Measurements from ENCODE around the gene RITA1.

RITA1 gene

DNA sequence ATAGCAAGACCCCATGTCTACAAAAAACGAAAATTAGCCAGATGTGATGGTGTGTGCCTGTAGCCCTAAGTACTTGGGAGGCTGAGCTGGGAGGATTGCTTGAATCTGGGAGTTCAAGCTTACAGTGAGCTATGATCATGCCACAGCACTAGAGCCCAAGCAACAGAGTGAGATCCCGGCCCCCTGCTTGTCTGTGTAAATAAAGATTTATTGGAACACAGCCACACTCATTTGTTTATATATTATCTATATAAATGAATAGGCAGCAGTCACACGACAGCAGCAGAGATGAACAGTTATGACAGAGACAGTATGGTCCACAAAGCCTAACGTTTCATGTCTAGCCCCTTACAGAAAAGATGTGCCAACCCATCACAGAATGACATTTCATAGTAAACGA is 15.1 kb upstream of the RITA1 start:
- no peaks in the 10 kb centered on the region for H3K9me3 ChIP-seq (replicated peaks; ENCODE audit: low read length)
- no peak overlapping the region for H3K4me3 ChIP-seq (ENCODE audit: low read length)
- no peaks in the 10 kb centered on the region for H3K4me1 ChIP-seq (ENCODE audit: control insufficient read depth, insufficient read depth, low read length)
- H3K36me3 ChIP-seq (ENCODE audit: insufficient read depth, low read length), result peaks cover 77% of the 10 kb centered on the region
- no peak overlapping the region for H3K4me2 ChIP-seq (ENCODE audit: low read length)
- no peaks in the 10 kb centered on the region for H3K27me3 ChIP-seq (ENCODE audit: control insufficient read depth, insufficient read depth, low read length)
- H3K9ac ChIP-seq (ENCODE audit: low read depth, low read length), result no peak overlapping the region

DNA sequence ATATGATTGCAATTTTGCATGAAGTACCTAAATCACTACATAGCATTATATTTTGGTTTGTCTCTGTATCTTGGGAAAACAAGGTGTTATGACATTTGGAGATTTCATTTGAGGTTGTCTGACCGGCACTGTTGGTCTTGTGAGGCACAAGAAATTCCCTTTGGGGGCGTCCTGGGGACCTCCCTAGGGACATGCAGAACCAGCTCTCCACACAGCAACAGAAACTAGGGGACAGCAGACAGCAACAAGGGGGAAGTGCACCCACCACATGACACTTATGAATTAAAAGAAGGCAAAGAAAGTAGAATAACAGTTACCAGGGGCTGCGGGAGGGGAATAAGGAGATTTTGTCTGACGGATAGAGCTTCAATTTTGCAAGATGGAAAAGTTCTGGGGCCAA is 14.6 kb upstream of the RITA1 start:
- peaks cover 73% of the 10 kb centered on the region for H3K36me3 ChIP-seq (ENCODE audit: insufficient read depth, low read length)

DNA sequence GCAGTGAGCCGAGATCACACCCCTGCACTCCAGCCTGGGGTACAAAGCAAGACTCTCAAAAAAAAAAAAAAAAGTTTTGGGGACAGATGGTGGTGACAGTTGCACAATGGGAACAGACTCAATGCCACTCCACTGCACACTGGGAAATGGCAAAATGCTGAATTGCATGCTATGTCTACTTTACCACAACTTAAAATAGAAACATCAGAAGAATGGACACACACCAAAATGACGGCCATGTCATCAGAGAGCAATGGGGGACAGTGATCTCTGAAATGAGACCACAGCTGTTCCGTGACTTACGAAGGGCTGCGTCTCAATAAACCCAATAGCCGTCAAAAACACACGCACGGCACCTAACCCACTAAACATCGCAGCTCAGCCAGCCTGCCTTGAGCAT is 14.0 kb upstream of the RITA1 start:
- Histone ChIP-seq H3K4me3 (ENCODE audit: low read length) (no peak overlapping the region), H3K27me3 (ENCODE audit: control insufficient read depth, insufficient read depth, low read length) (no peaks in the 10 kb centered on the region), H3K4me2 (ENCODE audit: low read length) (no peak overlapping the region), H3K9me3 (replicated peaks; ENCODE audit: low read length) (no peaks in the 10 kb centered on the region), H3K4me1 (ENCODE audit: control insufficient read depth, insufficient read depth, low read length) (no peaks in the 10 kb centered on the region), H3K9ac (ENCODE audit: low read depth, low read length) (no peak overlapping the region), H3K36me3 (ENCODE audit: insufficient read depth, low read length) (peaks cover 73% of the 10 kb centered on the region)

More for the DNA sequence above, 14.6 kb upstream of the RITA1 start:
- no peaks in the 10 kb centered on the region for H3K9me3 ChIP-seq (replicated peaks; ENCODE audit: low read length)
- H3K4me3 ChIP-seq (ENCODE audit: low read length), result no peak overlapping the region
- no peak overlapping the region for H3K4me2 ChIP-seq (ENCODE audit: low read length)
- no peak overlapping the region for H3K9ac ChIP-seq (ENCODE audit: low read depth, low read length)
- H3K4me1 ChIP-seq (ENCODE audit: control insufficient read depth, insufficient read depth, low read length), result no peaks in the 10 kb centered on the region
- no peaks in the 10 kb centered on the region for H3K27me3 ChIP-seq (ENCODE audit: control insufficient read depth, insufficient read depth, low read length)

DNA sequence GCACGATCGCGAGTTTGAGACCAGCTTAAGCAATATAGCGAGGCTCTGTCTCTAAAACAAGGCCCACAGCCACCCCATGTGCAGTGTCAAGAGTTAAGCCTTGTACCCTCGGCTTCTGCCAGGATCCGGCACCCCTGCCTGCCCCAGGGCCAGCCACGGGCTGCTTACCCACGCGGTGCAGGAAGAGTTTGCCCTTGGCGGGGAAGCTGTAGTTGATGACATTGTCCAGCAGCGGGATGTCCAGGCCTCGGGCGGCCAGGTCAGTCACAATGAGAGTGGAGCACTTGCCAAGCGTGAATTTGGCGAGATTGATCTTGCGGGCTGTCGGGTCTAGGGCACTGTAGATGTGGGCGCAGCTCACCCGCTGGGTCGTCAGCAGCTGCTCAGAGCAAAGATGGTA is 13.3 kb upstream of the RITA1 start:
- peaks cover 74% of the 10 kb centered on the region for H3K36me3 ChIP-seq (ENCODE audit: insufficient read depth, low read length)
- no peak overlapping the region for H3K4me3 ChIP-seq (ENCODE audit: low read length)
- no peak overlapping the region for H3K4me2 ChIP-seq (ENCODE audit: low read length)
- H3K27me3 ChIP-seq (ENCODE audit: control insufficient read depth, insufficient read depth, low read length), result no peaks in the 10 kb centered on the region
- no peaks in the 10 kb centered on the region for H3K9me3 ChIP-seq (replicated peaks; ENCODE audit: low read length)
- H3K9ac ChIP-seq (ENCODE audit: low read depth, low read length), result no peak overlapping the region
- H3K4me1 ChIP-seq (ENCODE audit: control insufficient read depth, insufficient read depth, low read length), result no peaks in the 10 kb centered on the region

DNA sequence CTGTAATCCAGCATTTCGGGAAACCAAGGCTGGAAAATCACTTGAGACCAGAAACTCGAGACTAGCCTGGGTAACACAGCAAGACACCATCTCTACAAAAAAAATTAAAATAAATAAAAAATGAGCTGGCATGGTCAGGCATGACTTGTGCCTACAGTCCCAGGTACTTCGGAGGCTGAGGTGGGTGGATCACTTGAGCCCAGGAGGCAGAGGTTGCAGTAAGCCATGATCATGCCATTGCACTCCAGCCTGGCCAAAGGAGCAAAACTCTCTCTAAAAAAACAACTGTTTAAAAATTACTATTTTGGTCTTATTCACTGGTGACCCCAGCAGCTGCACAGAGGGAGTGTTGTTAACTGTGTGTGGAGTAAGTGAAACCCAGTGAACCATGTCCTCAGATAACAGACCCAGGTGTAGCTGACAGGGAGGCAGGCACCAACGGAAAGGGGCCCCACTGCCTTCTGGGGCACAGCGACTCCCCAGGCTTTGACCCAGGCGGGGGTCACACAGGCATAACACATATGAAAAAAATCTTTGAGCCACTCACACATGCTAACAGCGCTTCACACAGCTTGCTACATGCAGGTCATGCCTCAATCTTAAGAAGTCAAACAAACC is 12.3 kb upstream of the RITA1 start:
- Histone ChIP-seq H3K9ac (ENCODE audit: low read depth, low read length) (no peak overlapping the region), H3K36me3 (ENCODE audit: insufficient read depth, low read length) (peaks cover 75% of the 10 kb centered on the region), H3K4me3 (ENCODE audit: low read length) (no peak overlapping the region), H3K4me1 (ENCODE audit: control insufficient read depth, insufficient read depth, low read length) (no peaks in the 10 kb centered on the region), H3K4me2 (ENCODE audit: low read length) (no peak overlapping the region), H3K9me3 (replicated peaks; ENCODE audit: low read length) (no peaks in the 10 kb centered on the region), H3K27me3 (ENCODE audit: control insufficient read depth, insufficient read depth, low read length) (no peaks in the 10 kb centered on the region)

DNA sequence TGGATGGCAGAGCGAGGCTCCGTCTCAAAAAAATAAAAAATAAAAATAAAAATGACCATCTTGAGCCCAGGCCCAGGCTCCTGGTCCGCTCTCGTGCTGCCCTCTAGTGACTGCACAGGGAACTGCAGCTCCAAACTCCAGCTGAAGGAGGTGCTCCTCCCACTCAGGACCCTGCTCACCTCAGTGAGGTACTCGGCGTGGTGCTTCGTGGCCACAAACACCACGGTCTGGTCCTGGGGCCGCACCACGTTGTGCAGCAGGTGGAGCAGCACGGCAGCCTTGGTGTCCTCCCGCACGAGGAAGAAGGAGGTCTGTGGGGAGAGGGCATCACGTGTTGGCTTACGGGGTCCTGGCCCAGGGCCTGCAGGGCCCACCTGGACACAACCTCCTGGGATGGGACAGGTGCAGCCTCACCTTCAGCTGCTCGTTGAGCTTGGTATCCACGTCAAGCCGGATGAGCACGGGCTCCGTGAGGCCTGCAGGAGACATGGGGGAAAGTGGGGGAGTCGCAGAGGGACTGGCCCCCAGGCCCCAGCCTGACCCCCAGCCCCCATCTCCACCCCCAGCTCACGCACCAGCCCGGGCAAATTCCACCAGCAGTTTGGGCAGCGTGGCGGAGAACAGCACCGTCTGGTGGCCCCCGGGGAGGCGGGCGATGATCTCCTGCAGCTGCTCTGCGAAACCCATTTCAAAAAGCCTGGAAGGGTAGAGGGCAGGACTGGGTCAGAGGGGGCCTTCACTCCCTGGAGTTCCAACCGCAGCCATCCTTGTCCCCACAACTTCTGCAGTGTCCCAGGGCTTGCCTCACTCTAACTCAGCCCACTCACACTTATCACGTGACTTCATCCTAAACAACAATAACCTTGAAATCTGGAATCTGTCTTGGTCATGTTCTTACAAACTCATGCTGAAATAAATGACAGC is 10.8 kb upstream of the RITA1 start:
- peaks cover 86% of the 10 kb centered on the region for H3K36me3 ChIP-seq (ENCODE audit: insufficient read depth, low read length)
- H3K4me2 ChIP-seq (ENCODE audit: low read length), result no peak overlapping the region
- H3K9me3 ChIP-seq (replicated peaks; ENCODE audit: low read length), result no peaks in the 10 kb centered on the region
- H3K27me3 ChIP-seq (ENCODE audit: control insufficient read depth, insufficient read depth, low read length), result no peaks in the 10 kb centered on the region
- no peak overlapping the region for H3K4me3 ChIP-seq (ENCODE audit: low read length)
- H3K4me1 ChIP-seq (ENCODE audit: control insufficient read depth, insufficient read depth, low read length), result no peaks in the 10 kb centered on the region
- H3K9ac ChIP-seq (ENCODE audit: low read depth, low read length), result no peak overlapping the region

DNA sequence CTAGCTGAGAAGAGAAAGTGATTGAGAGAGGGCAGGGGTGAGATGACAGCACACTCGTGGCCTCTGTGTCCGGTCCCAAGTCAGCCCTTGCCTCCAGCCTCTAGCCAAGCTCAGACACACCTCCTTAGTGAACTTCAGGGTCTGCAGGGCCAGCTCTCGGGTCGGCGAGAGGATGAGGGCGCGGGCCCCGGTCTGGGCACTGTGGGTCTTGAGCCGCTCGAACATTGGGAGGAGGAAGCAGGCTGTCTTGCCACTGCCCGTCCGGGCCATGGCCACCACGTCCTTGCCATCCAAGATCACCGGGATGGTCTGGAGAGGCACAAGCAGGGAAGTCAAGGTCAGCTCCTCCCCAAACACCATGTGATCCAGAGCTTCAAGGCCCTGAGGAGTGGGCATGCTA is 6.5 kb upstream of the RITA1 start:
- H3K4me1 ChIP-seq (ENCODE audit: control insufficient read depth, insufficient read depth, low read length), result no peaks in the 10 kb centered on the region
- H3K4me2 ChIP-seq (ENCODE audit: low read length), result no peak overlapping the region
- H3K27me3 ChIP-seq (ENCODE audit: control insufficient read depth, insufficient read depth, low read length), result no peaks in the 10 kb centered on the region
- H3K4me3 ChIP-seq (ENCODE audit: low read length), result no peak overlapping the region
- H3K9me3 ChIP-seq (replicated peaks; ENCODE audit: low read length), result no peaks in the 10 kb centered on the region
- H3K36me3 ChIP-seq (ENCODE audit: insufficient read depth, low read length), result peaks cover 60% of the 10 kb centered on the region
- H3K9ac ChIP-seq (ENCODE audit: low read depth, low read length), result no peak overlapping the region

DNA sequence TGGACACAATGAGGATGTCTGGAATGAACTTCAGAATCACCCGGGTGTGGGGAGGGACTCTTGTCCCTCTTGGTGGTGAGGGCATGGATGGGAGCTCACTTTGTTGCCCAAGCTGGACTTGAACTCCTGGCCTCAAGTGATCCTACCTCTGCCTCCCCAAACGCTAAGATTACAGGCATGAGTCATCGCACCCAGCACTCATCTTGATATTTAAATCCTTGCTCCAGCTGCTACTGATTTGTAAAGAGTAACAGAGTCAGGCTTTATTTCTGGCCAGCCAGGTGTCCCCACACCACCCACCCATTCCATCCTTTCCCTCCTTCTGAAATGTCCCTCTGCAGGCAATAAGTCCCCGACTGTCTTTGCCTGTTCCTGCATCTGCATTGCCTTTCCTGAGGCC is 5.2 kb upstream of the RITA1 start:
- Histone ChIP-seq H3K4me3 (ENCODE audit: low read length) (no peak overlapping the region), H3K4me1 (ENCODE audit: control insufficient read depth, insufficient read depth, low read length) (no peaks in the 10 kb centered on the region), H3K36me3 (ENCODE audit: insufficient read depth, low read length) (peaks cover 53% of the 10 kb centered on the region), H3K4me2 (ENCODE audit: low read length) (no peak overlapping the region), H3K9me3 (replicated peaks; ENCODE audit: low read length) (no peaks in the 10 kb centered on the region), H3K27me3 (ENCODE audit: control insufficient read depth, insufficient read depth, low read length) (no peaks in the 10 kb centered on the region), H3K9ac (ENCODE audit: low read depth, low read length) (no peak overlapping the region)

DNA sequence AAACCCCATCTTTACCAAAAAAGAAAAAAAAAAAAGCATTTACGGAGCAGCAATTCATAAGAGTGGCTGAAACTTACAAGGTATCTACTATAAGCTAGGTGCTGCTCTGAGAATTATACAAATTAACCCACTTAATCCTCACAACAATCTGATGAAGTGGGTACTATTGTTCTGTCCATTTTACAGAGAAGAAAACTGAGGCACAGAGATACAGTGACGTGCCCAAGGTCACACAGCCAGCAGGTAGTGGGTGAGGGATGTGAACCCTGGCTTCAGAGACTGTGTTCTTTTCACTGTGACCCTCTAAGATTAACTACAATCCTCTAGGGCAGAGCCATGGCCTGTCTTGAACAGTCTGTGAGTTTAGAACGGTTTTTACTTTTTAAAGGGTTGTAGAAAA is 3.5 kb upstream of the RITA1 start:
- Histone ChIP-seq H3K4me3 (ENCODE audit: low read length) (no peak overlapping the region), H3K4me2 (ENCODE audit: low read length) (no peak overlapping the region), H3K9ac (ENCODE audit: low read depth, low read length) (no peak overlapping the region), H3K36me3 (ENCODE audit: insufficient read depth, low read length) (peaks cover 46% of the 10 kb centered on the region), H3K9me3 (replicated peaks; ENCODE audit: low read length) (no peaks in the 10 kb centered on the region), H3K27me3 (ENCODE audit: control insufficient read depth, insufficient read depth, low read length) (no peaks in the 10 kb centered on the region), H3K4me1 (ENCODE audit: control insufficient read depth, insufficient read depth, low read length) (peaks cover 9% of the 10 kb centered on the region)

DNA sequence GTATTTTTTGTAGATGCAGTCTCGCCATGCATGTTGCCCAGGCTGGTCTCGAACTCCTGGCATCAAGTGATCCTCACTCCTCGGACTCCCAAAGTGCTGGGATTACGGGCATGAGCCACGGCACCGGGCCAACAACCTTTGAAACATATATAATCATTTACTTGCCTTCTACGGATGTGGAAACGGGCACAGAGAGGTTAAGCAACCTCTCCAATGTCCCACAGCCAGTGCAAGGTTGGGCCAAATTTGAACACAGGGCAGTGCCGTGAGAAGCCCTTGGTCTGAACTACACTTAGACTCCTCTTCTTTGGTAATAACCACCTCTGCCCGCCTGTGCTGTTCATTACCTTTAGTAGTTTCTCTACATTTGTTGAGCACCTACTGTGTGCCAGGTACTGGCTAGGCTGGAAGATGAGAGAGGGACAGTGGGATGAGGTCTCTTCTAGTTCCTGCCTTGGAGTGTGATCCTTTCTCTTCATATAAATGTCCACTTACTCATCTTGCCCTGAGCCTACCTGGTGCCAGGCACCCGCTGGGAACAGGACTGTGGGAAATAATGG is 2.4 kb upstream of the RITA1 start:
- no peak overlapping the region for H3K9ac ChIP-seq (ENCODE audit: low read depth, low read length)
- no peaks in the 10 kb centered on the region for H3K27me3 ChIP-seq (ENCODE audit: control insufficient read depth, insufficient read depth, low read length)
- H3K9me3 ChIP-seq (replicated peaks; ENCODE audit: low read length), result no peaks in the 10 kb centered on the region
- H3K36me3 ChIP-seq (ENCODE audit: insufficient read depth, low read length), result peaks cover 37% of the 10 kb centered on the region
- H3K4me2 ChIP-seq (ENCODE audit: low read length), result peak overlapping the region; percentile 88
- no peak overlapping the region for H3K4me3 ChIP-seq (ENCODE audit: low read length)
- peaks cover 11% of the 10 kb centered on the region for H3K4me1 ChIP-seq (ENCODE audit: control insufficient read depth, insufficient read depth, low read length)

DNA sequence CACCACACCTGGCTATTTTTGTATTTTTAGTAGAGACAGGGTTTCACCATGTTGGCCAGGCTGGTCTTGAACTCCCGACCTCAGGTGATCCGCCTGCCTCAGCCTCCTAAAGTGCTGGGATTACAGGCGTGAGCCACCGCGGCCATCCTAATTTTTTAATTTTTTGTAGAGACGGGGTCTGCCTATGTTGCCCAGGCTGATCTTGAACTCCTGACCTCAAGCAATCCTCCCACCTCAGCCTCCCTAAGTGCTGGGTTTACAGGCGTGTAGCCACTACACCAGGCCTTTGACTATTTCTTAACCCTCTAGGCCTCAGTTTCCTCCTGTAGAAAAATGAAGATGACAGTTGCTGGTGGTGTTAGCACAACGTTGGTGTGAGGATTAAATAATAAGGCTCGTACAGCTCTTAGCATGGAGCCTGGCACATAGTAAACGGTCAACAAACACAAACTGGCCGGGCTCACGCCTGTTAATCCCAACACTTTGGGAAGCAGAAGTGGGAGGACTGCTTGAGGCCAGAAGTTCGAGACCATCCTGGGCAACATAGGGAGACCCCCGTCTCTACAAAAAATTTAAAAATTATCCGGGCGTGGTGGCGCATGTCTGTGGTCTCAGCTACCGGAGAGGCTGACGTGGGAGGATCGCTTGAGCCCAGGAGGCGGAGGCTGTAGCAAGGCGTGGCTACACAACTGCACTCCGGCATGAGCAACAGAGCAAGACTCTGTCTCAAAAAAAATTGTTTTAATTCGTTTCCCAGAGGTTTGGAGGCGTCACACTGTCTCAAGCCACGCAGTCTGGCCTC is 1.2 kb upstream of the RITA1 start:
- H3K4me2 ChIP-seq (ENCODE audit: low read length), result peak overlapping the region; percentile 88
- peak overlapping the region; percentile 95 for H3K4me3 ChIP-seq (ENCODE audit: low read length)
- no peaks in the 10 kb centered on the region for H3K9me3 ChIP-seq (replicated peaks; ENCODE audit: low read length)
- H3K36me3 ChIP-seq (ENCODE audit: insufficient read depth, low read length), result peaks cover 25% of the 10 kb centered on the region
- H3K9ac ChIP-seq (ENCODE audit: low read depth, low read length), result peak overlapping the region; percentile 99
- no peaks in the 10 kb centered on the region for H3K27me3 ChIP-seq (ENCODE audit: control insufficient read depth, insufficient read depth, low read length)
- peaks cover 11% of the 10 kb centered on the region for H3K4me1 ChIP-seq (ENCODE audit: control insufficient read depth, insufficient read depth, low read length)

All from skeletal muscle satellite cell (primary cell).